OCI-LY3 (cell line): ENCODE measurements around the gene PDZD7.
A peak's percentile ranks its signal among the peaks of the same experiment; 100 is the strongest.

Experiments used
- CTCF ChIP-seq: fragments of 200-600, 300-600 bp; sonication (generic); IDR thresholded peaks from 2 replicates; pipeline ENCODE4 v1.5.1; 2014; ENCODE audit warnings: antibody characterized with exemption, low read length, low read depth
- EZH2phosphoT487 ChIP-seq: fragments of 200-600 bp; shearing (Covaris generic); IDR thresholded peaks from 2 replicates; pipeline ENCODE4 v1.6.1; 2018; ENCODE audit warnings: antibody characterized with exemption, mixed run types, low read depth

GRCh38 chr10:101060036-101060950 lies 29.4 kb upstream of the PDZD7 start:
- peak; percentile 80 for TF ChIP-seq CTCF
- TF ChIP-seq EZH2phosphoT487: no peak
